ENCODE data around the gene TXNRD1.
A peak's percentile ranks its signal among the peaks of the same experiment; 100 is the strongest.

Gene TXNRD1

DNA sequence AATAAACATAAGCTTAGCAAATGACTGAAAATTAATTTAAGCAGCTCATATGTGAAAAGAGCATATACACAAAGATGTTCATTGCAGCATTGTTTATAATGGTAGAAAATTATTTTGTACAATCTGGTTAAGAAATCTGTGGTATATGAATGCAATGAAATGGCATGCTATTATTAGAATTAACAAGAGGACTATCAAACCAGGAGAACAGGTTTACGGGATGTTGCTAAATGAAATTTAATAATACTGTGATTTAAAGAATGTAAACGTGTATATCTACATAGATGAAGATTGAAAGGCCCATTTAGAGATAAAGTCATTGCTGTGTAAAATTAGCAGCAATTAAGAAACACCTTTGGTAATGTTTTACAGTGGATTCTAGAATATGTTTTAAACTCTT, 158.5 kb downstream of the TXNRD1 start:
- H3K4me3 ChIP-seq (replicated peaks in 1 of 2; ENCODE audit: low read depth in 2 of 2, low read length in 2 of 2), result no peak overlapping the region
- DNase-seq (ENCODE audit: low read depth in 2 of 2), result no peak
- TF ChIP-seq, protein P1, sequence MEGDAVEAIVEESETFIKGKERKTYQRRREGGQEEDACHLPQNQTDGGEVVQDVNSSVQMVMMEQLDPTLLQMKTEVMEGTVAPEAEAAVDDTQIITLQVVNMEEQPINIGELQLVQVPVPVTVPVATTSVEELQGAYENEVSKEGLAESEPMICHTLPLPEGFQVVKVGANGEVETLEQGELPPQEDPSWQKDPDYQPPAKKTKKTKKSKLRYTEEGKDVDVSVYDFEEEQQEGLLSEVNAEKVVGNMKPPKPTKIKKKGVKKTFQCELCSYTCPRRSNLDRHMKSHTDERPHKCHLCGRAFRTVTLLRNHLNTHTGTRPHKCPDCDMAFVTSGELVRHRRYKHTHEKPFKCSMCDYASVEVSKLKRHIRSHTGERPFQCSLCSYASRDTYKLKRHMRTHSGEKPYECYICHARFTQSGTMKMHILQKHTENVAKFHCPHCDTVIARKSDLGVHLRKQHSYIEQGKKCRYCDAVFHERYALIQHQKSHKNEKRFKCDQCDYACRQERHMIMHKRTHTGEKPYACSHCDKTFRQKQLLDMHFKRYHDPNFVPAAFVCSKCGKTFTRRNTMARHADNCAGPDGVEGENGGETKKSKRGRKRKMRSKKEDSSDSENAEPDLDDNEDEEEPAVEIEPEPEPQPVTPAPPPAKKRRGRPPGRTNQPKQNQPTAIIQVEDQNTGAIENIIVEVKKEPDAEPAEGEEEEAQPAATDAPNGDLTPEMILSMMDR (IDR thresholded peaks at IDR 0.05; ENCODE audit: low read depth, low read length), result no peak

DNA sequence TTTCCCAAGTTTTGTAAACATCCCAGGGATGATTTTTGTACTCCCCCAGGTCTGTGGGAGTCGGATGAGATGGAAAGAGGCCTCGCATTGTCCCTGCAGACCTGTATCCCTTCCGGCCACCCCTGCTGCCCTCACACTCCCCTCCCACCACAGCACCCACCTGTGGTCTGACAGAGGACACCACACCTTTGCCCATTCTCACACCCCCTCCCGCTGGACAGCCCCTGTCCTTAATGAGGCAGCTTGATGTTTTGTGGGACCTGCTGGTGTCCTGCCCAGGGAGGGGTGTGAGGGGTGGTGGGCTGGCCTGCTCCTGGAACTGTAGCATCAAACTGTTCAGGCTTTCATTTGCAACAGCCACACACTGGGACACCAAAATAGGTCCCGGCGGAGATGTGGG, 159.2 kb downstream of the TXNRD1 start:
- DNase-seq (ENCODE audit: low read depth in 2 of 2), result no peak
- TF ChIP-seq, protein P1 (IDR thresholded peaks at IDR 0.05; ENCODE audit: low read depth, low read length), result no peak
- H3K4me3 ChIP-seq (replicated peaks in 1 of 2; ENCODE audit: low read depth in 2 of 2, low read length in 2 of 2), result no peak overlapping the region

DNA sequence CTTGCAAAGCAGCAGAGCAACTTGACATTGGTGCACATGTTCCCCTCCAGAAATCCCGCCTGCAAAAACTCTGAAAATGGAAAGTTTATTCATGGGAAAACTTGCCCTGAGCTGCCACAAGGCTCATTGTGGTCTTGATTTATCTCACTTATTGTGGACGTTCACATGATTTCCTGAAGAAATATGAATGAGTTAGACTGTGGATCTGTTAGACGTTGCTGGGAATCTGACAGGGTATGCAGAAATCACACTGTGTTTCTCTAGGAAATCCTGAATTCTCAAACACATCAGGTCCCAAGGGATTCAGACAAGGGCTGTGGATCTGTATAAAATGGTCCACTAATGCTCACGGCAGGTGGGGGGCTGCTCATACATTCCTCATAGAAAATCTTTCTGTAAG, 160.2 kb downstream of the TXNRD1 start:
- TF ChIP-seq, protein P1 (IDR thresholded peaks at IDR 0.05; ENCODE audit: low read depth, low read length), result no peak
- no peak for DNase-seq (ENCODE audit: low read depth in 2 of 2)
- H3K4me3 ChIP-seq (replicated peaks in 1 of 2; ENCODE audit: low read depth in 2 of 2, low read length in 2 of 2), result no peak overlapping the region

DNA sequence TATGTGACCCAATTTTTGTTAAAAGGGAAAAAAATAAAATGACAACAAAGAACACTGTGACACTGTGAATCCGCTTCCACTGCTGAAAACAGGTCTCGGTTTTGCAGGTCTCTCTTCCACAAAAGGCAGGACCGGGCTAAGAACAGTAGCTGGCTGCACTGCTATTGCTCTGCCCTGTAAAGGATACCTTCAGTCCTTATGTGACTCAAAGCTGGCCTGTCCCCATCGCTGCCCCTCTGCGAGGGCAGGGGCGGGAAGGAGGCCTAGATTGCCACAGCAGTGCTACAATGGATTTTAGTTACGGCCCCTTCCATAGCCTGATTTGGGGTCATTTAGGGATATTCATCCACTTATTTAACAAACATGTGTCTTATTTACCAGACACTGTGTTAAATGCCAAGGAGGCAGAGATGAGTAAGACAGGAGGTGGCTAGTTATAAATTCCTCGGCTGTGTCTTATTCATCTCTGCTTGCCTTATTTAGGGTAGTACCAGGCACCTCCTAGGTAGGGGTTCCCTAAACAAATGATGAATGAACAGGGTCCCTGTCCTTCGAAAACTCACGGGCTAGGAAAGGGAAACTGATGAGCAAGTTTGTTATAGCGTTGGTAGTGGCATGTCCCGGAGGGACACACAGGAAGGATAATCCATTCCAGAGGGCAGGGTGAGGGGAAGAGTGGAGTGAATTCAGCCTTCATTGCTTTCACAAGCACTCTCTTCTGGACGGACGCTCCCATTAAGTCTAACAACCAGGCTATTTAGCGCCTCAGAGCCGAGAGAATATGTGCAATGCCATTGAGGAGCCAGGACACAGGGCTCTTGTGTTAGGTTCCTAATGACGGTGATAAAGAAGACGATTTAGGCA, 161.3 kb downstream of the TXNRD1 start:
- no peak overlapping the region for H3K4me3 ChIP-seq (replicated peaks in 1 of 2; ENCODE audit: low read depth in 2 of 2, low read length in 2 of 2)
- TF ChIP-seq, protein P1 (IDR thresholded peaks at IDR 0.05; ENCODE audit: low read depth, low read length), result no peak
- peak in 1 of 2 donors; percentile 57 for DNase-seq (ENCODE audit: low read depth in 2 of 2)

DNA sequence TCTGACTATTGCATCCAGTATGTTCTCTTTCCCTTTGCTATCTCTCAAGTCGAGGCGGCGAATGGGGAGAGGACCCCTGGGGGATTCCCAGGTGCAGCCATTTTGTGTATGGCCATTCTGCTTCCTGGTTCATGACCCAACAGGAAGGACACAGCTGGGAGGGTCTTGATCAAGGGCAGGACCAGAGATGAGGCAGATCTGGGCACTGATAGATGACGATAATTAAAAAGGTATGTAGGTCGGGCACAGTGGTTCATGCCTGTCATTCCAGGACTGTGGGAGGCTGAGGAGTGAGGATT, 161.9 kb downstream of the TXNRD1 start:
- H3K4me3 ChIP-seq (replicated peaks in 1 of 2; ENCODE audit: low read depth in 2 of 2, low read length in 2 of 2), result no peak overlapping the region
- TF ChIP-seq, protein P1 (IDR thresholded peaks at IDR 0.05; ENCODE audit: low read depth, low read length), result no peak
- DNase-seq (ENCODE audit: low read depth in 2 of 2), result no peak

DNA sequence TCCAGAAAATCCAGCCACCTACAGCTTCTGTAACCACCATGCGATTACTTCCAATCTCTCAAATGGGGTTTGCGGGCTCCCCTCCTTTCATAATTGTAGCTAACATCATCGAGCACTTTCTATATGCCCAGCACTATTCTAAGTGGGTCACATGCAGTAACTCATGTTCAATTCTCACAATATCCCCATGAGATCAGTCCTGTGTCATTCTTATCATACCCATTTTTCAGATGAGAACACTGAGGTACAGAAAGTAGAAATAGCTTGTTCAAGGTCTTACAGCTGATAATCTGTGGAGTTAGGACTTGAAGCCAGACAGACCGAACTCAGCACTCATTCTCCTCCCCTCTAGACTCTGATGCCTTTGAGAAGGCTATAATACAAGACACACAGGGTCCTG, 162.8 kb downstream of the TXNRD1 start:
- TF ChIP-seq, protein P1 (IDR thresholded peaks at IDR 0.05; ENCODE audit: low read depth, low read length), result no peak
- no peak overlapping the region for H3K4me3 ChIP-seq (replicated peaks in 1 of 2; ENCODE audit: low read depth in 2 of 2, low read length in 2 of 2)
- no peak for DNase-seq (ENCODE audit: low read depth in 2 of 2)

DNA sequence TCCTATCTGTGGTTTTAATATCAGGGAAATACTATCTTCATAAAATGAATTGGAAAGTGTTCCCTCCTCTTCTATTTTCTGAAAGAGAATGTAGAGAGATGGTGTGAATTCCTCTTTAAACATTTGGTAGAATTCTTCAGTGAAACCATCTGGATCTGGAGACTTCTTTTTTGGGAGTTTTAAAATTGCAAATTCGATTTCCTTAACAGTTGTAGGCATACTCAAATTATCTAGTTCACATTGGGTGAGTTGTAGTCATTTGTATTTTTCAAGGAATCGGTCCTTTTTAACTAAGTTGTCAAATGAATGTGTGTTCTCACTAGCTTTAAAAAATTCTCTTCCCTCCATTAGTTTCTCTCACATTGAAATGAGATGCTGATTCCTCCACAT, 165.8 kb downstream of the TXNRD1 start:
- TF ChIP-seq, protein P1 (IDR thresholded peaks at IDR 0.05; ENCODE audit: low read depth, low read length), result no peak
- DNase-seq (ENCODE audit: low read depth in 2 of 2), result no peak
- H3K4me3 ChIP-seq (replicated peaks in 1 of 2; ENCODE audit: low read depth in 2 of 2, low read length in 2 of 2), result no peak overlapping the region

Data from cardiac fibroblast (primary cell).